A204.1 (cell line): ENCODE measurements around the gene VTI1B.

ENCODE experiments used
- FAIRE-seq: peaks from 2 replicates; lab custom pipeline; 2012; peaks lifted over from hg19 to GRCh38; lab: Jason Lieb, UNC

The VTI1B gene

DNA sequence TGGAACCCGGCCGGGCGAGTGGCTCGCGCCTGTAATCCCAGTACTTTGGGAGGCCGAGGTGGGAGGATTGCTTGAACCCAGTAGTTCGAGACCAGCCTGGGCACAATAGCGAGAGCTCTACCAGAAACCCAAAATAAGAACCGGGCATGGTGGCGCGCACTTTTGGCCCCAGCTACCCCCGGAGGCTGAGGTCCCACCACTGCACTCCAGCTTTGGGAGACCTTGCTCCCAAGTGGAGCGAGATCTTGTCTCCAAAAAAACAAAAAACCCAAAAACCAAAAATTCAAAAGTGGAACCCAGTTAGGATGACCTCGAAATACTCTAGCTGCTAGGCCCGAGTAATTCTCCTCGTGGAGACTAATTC, 769 bp upstream of the VTI1B start:
- FAIRE-seq: no peak

- no peak for FAIRE-seq
These were observed 323 bp downstream of the VTI1B start for GRCh38 chr14:67674139-67674479.

- no peak for FAIRE-seq
These were observed 981 bp downstream of the VTI1B start for GRCh38 chr14:67673451-67673850.

- FAIRE-seq: no peak
These were observed 5.9 kb downstream of the VTI1B start for GRCh38 chr14:67668559-67668958.

DNA sequence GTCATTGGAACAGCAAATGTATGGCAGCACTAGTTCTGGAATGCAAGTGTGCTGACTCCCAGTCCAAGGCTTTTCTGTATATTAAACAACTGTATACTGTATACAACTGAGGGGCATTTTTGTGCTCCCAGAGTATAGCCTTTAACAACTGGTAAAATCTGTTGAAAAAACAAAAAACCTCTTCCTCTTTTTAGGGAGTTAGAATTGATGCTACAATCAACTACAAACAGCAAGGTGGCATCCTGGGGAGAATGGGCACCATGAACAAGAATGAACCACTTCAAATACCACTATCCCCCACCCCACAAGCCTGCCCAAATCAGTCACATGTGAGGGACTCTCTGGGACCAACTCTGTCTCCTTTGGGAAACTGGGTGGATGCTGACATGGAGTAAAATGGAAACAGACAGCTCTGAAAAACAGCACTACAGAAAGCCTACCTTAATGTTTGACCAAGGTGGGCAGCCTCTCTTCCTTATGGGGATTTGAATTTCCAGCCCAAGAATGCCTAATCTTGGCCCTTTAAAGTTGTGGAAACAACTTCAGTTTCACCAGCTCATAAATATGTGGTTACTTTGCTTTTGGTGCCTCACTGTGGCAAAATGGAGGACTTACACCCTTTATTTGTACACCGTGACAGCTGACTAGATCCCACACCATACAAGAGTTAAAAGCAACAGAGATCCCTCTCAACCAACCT, 7.5 kb downstream of the VTI1B start:
- peak; percentile 77 for FAIRE-seq

DNA sequence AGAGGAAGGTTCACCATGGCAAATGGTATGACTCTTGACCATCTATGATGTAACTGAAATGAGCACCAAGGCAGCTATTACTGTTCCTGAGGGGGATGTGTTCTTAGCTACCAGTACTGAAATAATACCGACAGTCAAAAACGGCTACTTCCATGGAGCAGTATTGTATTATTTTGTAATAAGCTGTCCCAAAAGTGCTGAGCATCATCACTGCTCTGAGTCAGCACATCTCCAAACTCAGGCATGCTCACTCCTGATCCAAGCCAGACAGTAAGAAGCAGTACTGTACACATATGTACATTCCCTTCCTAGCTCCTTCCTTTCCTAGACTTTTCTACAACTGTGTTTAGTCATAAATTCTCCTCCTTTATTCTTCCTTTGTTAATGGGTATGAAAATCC, 8.6 kb downstream of the VTI1B start:
- no peak for FAIRE-seq

DNA sequence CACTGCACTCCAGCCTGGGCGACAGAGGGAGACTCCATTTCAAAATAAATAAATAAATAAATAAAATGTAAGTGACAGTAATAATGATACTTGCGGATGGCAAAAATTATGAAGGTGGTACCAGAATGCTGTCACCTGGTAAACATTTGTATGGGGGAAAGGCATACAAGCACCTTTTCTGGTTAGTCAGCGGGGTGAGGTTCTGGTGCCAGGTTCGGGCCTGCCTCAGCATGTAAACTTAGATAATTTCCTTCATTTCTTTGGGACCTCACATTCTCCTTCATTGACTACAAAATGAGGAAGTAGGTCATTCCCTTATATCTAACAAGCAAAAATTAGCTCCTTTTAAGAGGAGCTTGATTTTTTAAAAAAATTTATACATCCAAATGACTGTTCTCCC, 10.8 kb downstream of the VTI1B start:
- no peak for FAIRE-seq

DNA sequence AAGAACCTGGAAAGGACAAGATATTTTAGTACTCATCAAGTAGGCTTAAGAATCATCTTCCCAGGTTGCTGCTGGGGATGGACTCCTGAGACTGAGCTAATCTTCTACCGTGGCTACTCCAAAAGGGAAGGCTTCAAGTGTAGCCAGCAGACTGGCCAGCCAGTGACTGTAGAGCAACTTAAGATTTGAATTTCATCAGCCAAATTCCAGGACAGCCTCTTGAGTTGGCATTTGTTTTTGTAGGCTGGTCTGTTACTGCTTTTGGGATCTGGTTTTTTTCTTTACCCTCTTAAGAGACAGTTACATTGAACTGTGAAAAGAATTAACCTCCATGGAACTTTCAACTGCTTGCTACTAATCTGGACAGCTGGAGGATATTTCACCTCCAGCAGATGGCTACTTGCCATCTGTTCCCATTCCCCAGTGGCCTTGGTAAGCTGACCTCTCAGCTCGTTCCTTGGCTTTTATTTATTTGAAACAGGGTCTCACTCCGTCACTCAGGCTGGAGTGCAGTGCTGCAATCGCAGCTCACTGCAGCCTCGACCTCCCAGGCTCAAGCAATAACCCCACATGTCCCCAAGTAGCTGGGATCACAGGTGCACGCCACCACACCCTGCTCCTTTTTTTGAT, 20.7 kb downstream of the VTI1B start:
- no peak for FAIRE-seq

DNA sequence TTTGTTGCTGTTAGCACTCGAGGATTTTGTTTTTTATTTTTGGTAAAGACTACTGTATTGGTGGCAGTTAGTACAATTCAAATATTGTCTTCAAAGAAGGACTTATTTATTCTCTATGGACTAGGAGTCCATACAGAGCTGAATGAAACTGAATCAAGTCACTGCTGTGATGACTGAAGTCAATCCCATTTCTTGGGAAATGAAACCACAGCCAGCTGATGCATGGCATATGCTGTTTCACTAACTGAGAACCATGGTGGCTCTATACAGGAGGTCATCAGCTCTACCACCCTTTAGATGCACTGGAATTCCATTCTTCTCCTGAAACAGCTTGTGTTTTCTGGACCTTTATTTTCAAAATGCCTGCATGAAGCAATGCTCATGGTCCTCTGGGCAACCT, 22.2 kb downstream of the VTI1B start:
- no peak for FAIRE-seq

- no peak for FAIRE-seq
These were observed 23.7 kb downstream of the VTI1B start for GRCh38 chr14:67650694-67651093.

DNA sequence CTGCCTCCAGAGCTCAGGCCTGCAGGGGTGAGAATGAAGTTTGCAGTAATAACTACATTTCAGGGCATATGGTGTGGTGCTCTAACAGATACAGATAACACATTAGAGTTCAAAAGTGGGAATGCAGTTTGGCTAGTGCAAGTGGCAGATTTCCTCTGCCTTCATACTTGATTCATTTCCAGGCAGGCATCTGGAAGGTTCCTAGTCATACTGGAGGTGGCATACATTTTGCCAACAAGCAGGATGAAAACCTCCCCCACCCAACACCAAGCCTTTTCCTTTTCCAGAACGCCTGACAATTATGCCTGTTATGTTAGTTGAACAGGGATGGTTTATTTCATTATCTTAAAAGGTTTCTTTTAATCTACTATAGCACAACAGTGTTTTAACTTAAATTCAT, 24.3 kb downstream of the VTI1B start:
- FAIRE-seq: no peak

DNA sequence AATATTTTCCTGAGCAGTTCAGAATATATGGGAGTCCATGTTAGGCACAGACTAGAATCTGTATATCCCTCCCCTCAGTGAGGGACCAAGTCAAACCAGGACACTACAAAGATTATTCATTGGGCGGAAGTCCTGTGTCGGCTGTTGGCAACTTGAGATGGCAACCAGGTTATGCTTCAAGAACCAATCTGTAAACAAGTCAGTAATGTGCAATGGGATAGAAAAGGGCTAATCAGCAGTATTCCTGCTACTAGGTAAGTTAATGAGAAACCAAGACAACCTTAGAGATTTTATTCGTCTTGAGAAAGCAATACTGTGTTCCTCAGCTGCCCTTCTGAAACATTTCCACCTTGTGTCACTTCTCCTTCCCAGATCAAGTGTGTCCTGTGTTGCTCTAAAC, 28.3 kb downstream of the VTI1B start:
- FAIRE-seq: no peak

GRCh38 chr14:67645414-67645813, 29.0 kb downstream of the VTI1B start:
- FAIRE-seq: no peak

DNA sequence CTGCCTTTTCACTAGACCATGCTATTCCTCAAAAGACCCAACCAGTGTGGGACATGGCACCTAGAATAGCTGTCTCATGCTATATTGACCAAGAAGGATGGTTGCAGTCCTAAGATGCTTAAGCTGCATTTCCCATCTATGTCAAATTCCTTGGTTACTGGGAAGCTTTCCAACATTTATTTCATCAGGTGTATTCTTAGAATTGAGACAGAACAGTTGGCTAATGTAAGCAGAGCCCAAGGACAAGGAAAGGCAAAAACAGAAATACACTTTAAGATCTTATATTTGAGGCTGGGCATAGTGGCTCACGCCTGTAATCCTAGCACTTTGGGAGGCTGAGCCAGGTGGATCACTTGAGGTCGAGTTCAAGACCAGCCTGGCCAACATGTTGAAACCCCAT, 30.0 kb downstream of the VTI1B start:
- FAIRE-seq: no peak

GRCh38 chr14:67643713-67644112, 30.7 kb downstream of the VTI1B start:
- no peak for FAIRE-seq

DNA sequence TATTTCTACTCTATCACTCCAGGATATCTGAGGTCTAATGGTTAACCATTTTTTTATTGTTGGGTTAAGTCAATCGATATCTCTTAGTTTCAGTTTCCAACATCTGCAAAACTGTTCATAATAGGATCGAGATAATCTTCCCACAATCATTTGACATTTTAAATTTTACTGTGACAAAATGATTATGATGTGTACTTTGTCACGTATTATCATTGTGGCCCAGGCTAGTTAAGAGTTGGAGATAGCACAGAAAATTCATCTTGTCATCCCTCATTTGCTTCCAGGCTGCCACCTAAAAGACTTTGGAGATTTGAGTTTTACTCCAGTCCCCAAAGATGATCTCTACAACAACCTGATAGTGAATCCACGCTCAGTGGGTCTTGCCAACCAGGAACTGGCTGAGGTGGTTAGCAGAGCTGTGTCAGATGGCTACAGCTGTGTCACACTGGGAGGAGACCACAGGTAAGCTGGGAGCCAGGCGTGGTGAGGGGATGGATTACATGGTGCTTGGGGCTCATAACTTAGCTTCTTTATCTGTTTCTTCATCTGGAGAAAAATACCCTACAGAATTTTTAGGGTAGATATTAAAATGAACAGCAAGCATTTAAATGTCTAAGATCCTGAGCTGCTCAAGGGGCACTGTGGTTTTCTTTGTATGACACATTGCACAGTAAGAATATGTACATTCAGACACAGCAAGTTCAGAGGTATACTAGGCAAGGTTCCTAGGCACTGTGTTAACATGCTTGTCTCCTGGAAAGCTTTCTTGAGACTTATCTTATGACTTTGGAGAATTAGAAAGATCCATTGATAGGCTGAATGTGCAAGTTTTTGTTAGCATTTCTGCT, 32.3 kb downstream of the VTI1B start:
- FAIRE-seq: no peak

GRCh38 chr14:67641480-67641879, 33.0 kb downstream of the VTI1B start:
- FAIRE-seq: no peak

DNA sequence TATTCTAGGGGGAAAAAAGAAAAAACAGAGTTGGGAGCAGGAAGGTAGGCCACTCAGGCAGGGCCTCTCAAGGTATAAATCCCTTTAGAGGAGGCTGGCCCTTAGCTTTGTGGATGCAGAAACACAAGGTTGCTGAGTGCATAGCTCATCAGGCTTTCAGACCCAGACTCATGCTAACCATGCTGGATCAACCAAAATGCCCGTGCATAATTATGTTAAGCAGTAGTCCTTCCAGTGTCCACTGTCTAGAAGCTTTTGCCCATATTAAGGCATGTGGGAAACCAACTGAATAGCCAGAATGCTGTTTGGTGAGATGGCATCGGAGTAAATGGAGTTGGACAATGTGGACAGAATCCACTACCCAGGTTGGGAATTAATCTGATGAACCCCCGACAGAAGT, 35.8 kb downstream of the VTI1B start:
- no peak for FAIRE-seq

DNA sequence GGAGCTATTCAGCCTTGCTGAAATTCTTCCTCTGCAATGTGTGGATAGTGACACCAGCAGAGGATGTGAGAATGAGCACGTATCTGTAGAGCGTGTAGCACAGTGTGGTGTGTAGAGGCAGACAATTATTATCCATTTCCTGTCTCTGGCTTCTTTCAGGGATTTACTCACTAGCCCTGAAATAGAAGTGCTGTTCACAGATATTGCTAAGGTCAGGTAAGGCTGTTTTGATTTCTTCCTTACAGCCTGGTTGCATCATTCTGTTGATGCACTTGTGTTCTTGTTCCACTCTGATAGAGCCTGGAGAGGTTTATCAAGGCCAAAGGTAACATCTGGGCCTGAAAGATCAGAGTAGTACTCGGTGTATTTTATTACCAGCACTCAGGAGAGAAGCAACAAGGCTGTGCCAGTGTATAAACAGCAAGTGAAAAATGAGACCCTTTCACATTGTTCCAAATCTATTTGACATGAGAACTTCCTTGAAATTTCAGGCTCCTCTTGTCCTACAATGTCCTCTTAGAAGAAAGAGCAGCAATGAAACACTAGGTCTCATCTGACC, 38.0 kb downstream of the VTI1B start:
- no peak for FAIRE-seq

DNA sequence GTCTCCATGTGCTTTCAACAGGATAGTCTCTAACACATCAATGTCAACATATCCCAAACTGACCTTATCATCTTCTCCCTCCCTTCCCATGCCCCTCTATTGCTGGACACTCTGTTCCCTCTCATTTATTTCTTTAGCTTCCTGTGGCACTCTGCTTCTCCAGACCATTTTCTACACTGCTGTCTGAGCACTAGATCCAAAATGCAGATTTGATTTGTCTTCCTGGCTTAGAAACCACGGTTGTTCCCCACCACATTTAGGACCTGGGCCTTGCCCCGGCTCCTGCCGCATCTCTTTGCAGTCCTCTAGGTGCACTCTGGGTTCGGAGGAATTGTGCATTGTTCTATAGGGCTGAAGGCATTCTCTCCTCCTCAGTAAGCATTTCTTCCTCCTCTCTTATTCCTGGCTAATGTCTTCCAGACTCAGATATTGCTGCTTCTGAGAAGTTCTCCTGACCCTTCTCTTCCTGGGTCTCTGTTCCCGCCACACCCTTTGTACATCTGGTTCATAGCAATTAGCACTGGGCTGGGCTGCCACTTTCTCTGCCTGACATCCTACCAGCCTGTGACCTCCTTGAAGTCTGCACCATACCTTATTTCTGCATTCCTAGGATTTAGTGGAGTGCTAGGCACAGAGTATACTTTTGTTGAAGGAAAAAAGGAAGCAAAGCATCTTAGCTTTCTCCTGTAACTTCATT, 40.8 kb downstream of the VTI1B start:
- no peak for FAIRE-seq

DNA sequence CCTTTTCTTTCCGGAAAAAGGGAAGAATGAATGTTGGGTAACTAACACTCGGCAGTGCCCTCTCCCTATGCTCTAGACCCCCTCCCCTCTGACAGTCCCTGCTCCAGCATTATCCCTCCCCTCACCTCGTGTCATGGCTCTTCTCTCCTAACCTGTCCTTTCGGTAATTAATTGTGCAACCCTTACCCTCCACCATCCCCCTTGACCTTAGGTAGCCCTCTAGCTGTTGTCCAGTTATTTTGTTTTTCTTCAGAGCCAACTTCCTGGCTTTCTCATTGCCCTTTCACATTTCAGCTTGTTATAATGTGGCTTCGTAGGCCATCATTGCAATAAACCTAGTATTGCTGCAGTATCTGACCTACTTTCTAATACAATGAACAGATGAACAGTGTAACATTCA, 43.5 kb downstream of the VTI1B start:
- no peak for FAIRE-seq

DNA sequence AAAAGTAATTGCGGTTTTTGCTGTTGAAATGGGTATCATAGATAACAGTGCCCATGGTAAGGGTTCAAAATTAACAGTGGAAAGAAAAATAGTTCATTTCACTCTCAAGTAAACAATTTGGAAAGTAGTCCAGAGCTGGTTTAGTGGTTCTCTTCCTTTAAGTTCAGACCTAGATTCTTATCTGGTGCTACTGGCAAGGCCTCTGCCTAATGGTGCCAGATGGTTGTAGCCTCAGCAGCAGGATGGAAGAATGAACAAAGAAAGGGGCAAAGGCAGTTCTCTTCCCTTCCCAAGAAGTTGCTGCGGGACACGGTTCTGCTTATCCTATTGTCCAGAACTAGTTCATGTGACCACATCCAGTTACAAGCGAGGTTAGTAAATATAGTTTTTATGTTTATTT, 44.2 kb downstream of the VTI1B start:
- FAIRE-seq: no peak

DNA sequence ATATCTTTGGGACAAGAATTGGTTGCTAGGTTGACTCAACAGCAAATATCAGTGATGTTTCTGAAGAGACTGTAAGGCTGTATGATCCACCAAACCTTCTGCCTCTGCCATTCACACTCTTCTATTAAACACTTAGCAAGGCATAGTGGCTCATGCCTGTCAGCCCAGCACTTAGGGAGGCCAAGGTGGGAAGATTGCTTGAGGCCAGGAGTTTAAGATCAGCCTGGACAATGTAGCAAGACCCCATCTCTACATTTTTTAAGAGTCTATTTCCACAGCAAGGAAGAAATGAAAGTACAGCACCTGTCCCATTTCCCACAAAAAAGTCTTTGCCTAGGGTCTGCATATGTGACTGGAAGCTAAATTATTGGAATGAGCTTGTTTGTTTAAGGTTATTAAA, 46.9 kb downstream of the VTI1B start:
- no peak for FAIRE-seq
